SK-N-SH treated with all-trans-retinoic acid at 6 μM for 48 hours (cell line): ENCODE results near the gene MRPL16.

ENCODE experiments used
- ARNTL ChIP-seq: fragments of 450-650 bp; formaldehyde crosslinking; IDR thresholded peaks from 2 replicates; pipeline ENCODE4 v1.5.0; 2020; ENCODE audit warnings: low read depth, mild to moderate bottlenecking, moderate library complexity, borderline replicate concordance
- CREB5 ChIP-seq: fragments of 250-450 bp; sonication (Bioruptor Pico); IDR thresholded peaks from 2 replicates; pipeline ENCODE4 v1.5.1; 2020; ENCODE audit warnings: low read depth, mild to moderate bottlenecking, moderate library complexity
- CSRNP3 ChIP-seq: fragments of 250-450 bp; sonication (Bioruptor Pico); IDR thresholded peaks from 2 replicates; pipeline ENCODE4 v1.5.1; 2021; ENCODE audit warnings: mild to moderate bottlenecking, moderate library complexity
- ESRRG ChIP-seq: fragments of 250-450 bp; sonication (Bioruptor Pico); IDR thresholded peaks from 2 replicates; pipeline ENCODE4 v1.6.1; 2021; ENCODE audit warnings: mild to moderate bottlenecking
- GLIS3 ChIP-seq: fragments of 250-450 bp; sonication (Bioruptor Pico); IDR thresholded peaks from 2 replicates; pipeline ENCODE4 v1.5.0; 2020; ENCODE audit warnings: mild to moderate bottlenecking, moderate library complexity
- PATZ1 ChIP-seq: fragments of 250-450 bp; sonication (Bioruptor Pico); IDR thresholded peaks from 2 replicates; pipeline ENCODE4 v1.8.0; 2020; ENCODE audit warnings: mild to moderate bottlenecking, moderate library complexity, borderline replicate concordance
- RARB ChIP-seq: fragments of 250-450 bp; sonication (Bioruptor Pico); IDR thresholded peaks from 2 replicates; pipeline ENCODE4 v1.8.0; 2021; ENCODE audit warnings: mild to moderate bottlenecking, moderate library complexity
- SNAI2 ChIP-seq: fragments of 250-450 bp; sonication (Bioruptor Pico); IDR thresholded peaks from 2 replicates; pipeline ENCODE4 v1.5.0; 2020; ENCODE audit warnings: mild to moderate bottlenecking, moderate library complexity
- TCF4 ChIP-seq: fragments of 250-450 bp; sonication (Bioruptor Pico); IDR thresholded peaks from 2 replicates; pipeline ENCODE4 v1.8.0; 2021; ENCODE audit warnings: mild to moderate bottlenecking, moderate library complexity, borderline replicate concordance
- ZFP3 ChIP-seq: fragments of 250-450 bp; sonication (Bioruptor Pico); IDR thresholded peaks from 2 replicates; pipeline ENCODE4 v1.5.0; 2020; ENCODE audit warnings: mild to moderate bottlenecking, moderate library complexity
- ZFP30 ChIP-seq: fragments of 450-650 bp; formaldehyde crosslinking; IDR thresholded peaks from 2 replicates; pipeline ENCODE4 v1.5.0; 2022; ENCODE audit warnings: mild to moderate bottlenecking, moderate library complexity
- TF ChIP-seq, protein P1 (sequence below): fragments of 250-450 bp; sonication (Bioruptor Pico); IDR thresholded peaks from 2 replicates; pipeline ENCODE4 v1.5.0; 2020; ENCODE audit warnings: mild to moderate bottlenecking, moderate library complexity

DNA sequence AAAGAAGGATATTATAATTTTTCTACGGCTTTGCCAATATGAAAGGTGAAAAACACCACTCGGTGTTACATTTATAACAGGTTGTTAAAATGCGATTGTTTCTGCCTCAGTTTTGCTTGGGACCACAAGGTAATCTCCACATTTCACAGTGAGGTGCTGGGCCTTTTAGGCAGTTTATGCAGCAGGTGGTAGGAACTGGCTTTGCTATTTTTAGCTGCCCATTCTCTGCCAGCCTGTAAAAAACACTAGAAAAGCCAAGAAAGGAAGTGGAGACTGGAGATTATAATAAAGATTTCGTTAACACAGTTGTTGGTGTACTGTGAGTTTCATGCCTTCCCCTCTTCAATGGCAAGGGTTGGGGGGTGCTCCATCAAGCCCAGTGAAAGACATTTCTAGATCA is 8.0 kb upstream of the MRPL16 start:
- no peak for TF ChIP-seq PATZ1 (CRISPR knock-in tag)
- TF ChIP-seq CREB5 (CRISPR knock-in tag) = no peak
- no peak for TF ChIP-seq GLIS3 (CRISPR knock-in tag)
- TF ChIP-seq ESRRG = no peak
- no peak for TF ChIP-seq ZFP30 (CRISPR knock-in tag)
- TF ChIP-seq, protein P1, sequence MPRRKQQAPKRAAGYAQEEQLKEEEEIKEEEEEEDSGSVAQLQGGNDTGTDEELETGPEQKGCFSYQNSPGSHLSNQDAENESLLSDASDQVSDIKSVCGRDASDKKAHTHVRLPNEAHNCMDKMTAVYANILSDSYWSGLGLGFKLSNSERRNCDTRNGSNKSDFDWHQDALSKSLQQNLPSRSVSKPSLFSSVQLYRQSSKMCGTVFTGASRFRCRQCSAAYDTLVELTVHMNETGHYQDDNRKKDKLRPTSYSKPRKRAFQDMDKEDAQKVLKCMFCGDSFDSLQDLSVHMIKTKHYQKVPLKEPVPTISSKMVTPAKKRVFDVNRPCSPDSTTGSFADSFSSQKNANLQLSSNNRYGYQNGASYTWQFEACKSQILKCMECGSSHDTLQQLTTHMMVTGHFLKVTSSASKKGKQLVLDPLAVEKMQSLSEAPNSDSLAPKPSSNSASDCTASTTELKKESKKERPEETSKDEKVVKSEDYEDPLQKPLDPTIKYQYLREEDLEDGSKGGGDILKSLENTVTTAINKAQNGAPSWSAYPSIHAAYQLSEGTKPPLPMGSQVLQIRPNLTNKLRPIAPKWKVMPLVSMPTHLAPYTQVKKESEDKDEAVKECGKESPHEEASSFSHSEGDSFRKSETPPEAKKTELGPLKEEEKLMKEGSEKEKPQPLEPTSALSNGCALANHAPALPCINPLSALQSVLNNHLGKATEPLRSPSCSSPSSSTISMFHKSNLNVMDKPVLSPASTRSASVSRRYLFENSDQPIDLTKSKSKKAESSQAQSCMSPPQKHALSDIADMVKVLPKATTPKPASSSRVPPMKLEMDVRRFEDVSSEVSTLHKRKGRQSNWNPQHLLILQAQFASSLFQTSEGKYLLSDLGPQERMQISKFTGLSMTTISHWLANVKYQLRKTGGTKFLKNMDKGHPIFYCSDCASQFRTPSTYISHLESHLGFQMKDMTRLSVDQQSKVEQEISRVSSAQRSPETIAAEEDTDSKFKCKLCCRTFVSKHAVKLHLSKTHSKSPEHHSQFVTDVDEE (CRISPR knock-in tag) = no peak
- no peak for TF ChIP-seq SNAI2 (CRISPR knock-in tag)
- no peak for TF ChIP-seq TCF4
- no peak for TF ChIP-seq RARB
- TF ChIP-seq CSRNP3 (CRISPR knock-in tag) = no peak
- no peak for TF ChIP-seq ZFP3 (CRISPR knock-in tag)
- TF ChIP-seq ARNTL (CRISPR knock-in tag) = no peak
